Ovary (tissue), 9 donors: Measurements from ENCODE around the gene HSPA1L. TPM values are rescaled to one million over a fixed set of nuclear protein-coding genes. Genes with fewer than 3 reads are reported as not detected.

Experiments
- DNase-seq, 5 donors: peaks; one replicate each; pipeline ENCODE4 v3.0.0-alpha.2; 2019 to 2020
- H3K27ac ChIP-seq, 2 donors: fragments of 200-600 bp; one replicate each; pipeline versions ENCODE4 v1.5.1 to v1.8.0; 2019 to 2022
- H3K27me3 ChIP-seq: fragments of 200-600 bp; one replicate; pipeline ENCODE4 v1.8.0; 2022
- H3K36me3 ChIP-seq: fragments of 200-600 bp; sonication (generic); one replicate; pipeline ENCODE4 v1.5.1; 2019
- H3K4me1 ChIP-seq: one replicate; pipeline ENCODE4 v1.8.1; 2013; ENCODE audit warnings: mild to moderate bottlenecking, moderate library complexity; ENCODE audit not compliant: insufficient read depth
- H3K4me3 ChIP-seq: fragments of 200-600 bp; sonication (generic); one replicate; pipeline ENCODE4 v1.5.1; 2017
- H3K9me3 ChIP-seq, 2 donors: fragments of 200-600 bp in 1 of 2; sonication (generic) in 1 of 2; one replicate each; pipeline versions ENCODE4 v1.5.1 to v1.8.1; 2013 to 2019; ENCODE audit warnings: mild to moderate bottlenecking in 1 of 2, moderate library complexity in 1 of 2
- EP300 ChIP-seq: sonication (generic); formaldehyde crosslinking; IDR thresholded peaks from one replicate; pipeline ENCODE4 v1.6.1; 2017; ENCODE audit warnings: antibody characterized with exemption
- POLR2A ChIP-seq: fragments of 450-650 bp; IDR thresholded peaks from one replicate; pipeline ENCODE4 v1.6.1; 2017; ENCODE audit warnings: antibody characterized with exemption, mild to moderate bottlenecking, moderate library complexity
- WGBS, 3 donors: extraction: QIAGEN DNeasy Blood & Tissue Kit in 1 of 3; methylation state at CpG; one replicate each; pipeline versions ENCODE4 v1.1.5 to v1.1.7; 2013 to 2017; 5-methylcytosine and 5-hydroxymethylcytosine counted together
- intact Hi-C, 4 donors: fragments of 100-400 bp; cut with DNase I; formaldehyde crosslinking; loops; one replicate each; pipeline versions ENCODE4 v1.11.0 to v1.15.1; 2022 to 2023
- polyA plus RNA-seq, 2 donors: library from polyadenylated mRNA; stranded (reverse); fragments of 200-250 nt in 1 of 2; fragments of 350-450 nt in 1 of 2; fragmentation: Illumina TruSeq in 1 of 2; extraction: RNeasy Lipid Tissue Mini Kit (QIAGEN cat#74804) in 1 of 2; gene quantifications; one replicate each; pipeline ENCODE4 v1.2.3, GENCODE V29; 2013 to 2014
- total RNA-seq, 7 donors: library from RNA; depleted of rRNA in 2 of 7; stranded (reverse); fragments of >200 nt in 2 of 7; fragmentation: NEBNext Ultra II Directional in 3 of 7; extraction: Animal tissue kit (Norgen Biotek cat#: 25700) in 3 of 7; gene quantifications; one replicate each; pipeline versions ENCODE4 v1.1.0 to v1.2.4, GENCODE V29; 2016 to 2023
- TF ChIP-seq, protein P1 (sequence below), 3 donors: fragments of 450-650 bp in 2 of 3; fragments of 200-600 bp in 1 of 3; IDR thresholded peaks; one replicate each; pipeline versions ENCODE4 v1.5.1 to v1.8.0; 2016 to 2022; ENCODE audit warnings: antibody characterized with exemption in 3 of 3, mild to moderate bottlenecking in 1 of 3
- donor health status: DM: no; HTN: no; CAD: no; lungs with moderate emphysema.
- donor health status: DM: no; HTN: no; CAD: no.
- donor health status: Bipolar disorder and iron deficiency.
- donor health status: DM: yes; HTN: yes; CAD: no.
- donor health status: DM: no; HTN: no; CAD: no.
- donor health status: DM: yes; HTN: yes; CAD: no.

The HSPA1L gene
- total and polyA plus RNA-seq, 9 donors: 1.3 to 6.1 (median 3.9) TPM

DNA sequence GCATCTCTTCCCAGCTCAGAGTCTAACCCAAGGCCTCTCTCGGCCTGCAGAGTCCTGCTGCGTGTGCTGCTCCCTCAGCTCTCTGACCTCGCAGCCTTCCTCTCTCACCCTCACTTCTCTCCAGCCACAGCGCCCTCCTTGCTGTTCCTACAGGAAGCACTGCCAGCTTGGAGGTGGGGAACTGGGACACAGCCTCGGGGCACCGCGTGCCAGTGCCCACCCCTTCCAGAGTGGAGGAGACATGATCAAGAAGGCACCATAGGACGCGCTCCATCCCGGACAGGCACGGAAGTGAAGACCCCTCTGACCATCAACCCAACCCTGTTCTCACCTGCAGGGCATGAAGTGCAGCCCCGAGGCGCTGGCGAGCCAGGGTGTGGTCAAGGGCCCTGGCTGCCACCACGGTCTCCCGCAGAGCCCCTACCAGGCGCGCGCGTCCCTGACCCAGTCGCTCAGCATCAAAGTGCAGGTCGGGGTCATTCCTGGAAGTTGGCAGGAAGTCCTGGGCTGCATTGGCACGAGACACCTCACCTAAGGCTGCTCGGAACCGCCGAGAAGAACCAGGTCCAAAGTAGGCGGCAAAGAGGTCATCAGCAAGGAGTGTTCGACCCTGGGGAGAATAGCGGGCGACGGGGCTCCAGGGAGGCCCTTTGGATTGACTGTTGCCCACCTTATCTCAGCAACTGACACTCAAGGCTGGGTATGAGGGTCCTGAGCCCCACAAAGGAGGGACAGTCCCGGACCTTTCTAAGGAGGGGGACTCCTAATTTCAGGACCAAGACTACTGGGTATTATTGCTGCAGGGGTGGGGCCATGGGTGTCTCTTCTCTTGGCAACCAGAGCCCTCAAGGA is 39.2 kb downstream of the HSPA1L start:
- Histone ChIP-seq H3K36me3 (no peaks in the 10 kb centered on the region), H3K4me1 (peaks cover 11% of the 10 kb centered on the region), H3K27ac (peak overlapping the region in 1 of 2 donors; percentile 9), H3K27me3 (no peaks in the 10 kb centered on the region), H3K4me3 (no peak overlapping the region), H3K9me3 (no peaks in the 10 kb centered on the region)
- intact Hi-C loops: no loop called here
- 88 to 93% (median 91%) methylated on average over 32 of the region's 32 CpGs for WGBS, 3 donors
- TF ChIP-seq EP300: no peak
- no peak for TF ChIP-seq POLR2A
- TF ChIP-seq, protein P1, sequence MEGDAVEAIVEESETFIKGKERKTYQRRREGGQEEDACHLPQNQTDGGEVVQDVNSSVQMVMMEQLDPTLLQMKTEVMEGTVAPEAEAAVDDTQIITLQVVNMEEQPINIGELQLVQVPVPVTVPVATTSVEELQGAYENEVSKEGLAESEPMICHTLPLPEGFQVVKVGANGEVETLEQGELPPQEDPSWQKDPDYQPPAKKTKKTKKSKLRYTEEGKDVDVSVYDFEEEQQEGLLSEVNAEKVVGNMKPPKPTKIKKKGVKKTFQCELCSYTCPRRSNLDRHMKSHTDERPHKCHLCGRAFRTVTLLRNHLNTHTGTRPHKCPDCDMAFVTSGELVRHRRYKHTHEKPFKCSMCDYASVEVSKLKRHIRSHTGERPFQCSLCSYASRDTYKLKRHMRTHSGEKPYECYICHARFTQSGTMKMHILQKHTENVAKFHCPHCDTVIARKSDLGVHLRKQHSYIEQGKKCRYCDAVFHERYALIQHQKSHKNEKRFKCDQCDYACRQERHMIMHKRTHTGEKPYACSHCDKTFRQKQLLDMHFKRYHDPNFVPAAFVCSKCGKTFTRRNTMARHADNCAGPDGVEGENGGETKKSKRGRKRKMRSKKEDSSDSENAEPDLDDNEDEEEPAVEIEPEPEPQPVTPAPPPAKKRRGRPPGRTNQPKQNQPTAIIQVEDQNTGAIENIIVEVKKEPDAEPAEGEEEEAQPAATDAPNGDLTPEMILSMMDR (IDR thresholded peaks at IDR 0.05): no peak
- peak in 1 of 5 donors; percentile 39 for DNase-seq

DNA sequence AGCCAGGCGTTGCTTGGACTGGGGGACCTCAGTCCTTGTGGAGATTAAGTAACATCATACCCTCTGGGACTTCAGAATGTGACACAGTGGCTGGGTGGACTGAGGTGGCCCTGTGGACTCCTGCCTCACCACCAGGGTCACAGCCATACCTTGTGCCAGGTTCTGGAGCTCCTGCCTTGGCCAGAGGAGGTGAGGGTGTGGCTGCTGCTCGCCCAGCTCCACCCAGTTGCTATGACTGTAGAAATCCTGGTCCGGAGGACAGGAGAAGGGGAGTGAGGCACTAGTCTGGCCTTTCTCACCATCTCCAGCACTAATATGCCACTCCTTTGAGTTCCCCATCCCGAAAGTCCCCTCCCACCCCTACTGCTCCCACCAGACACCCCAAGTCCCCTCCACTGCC is 39.9 kb downstream of the HSPA1L start:
- intact Hi-C loops: no loop called here
- Histone ChIP-seq H3K4me1 (peaks cover 11% of the 10 kb centered on the region), H3K36me3 (no peaks in the 10 kb centered on the region), H3K4me3 (no peak overlapping the region), H3K27ac (no peak overlapping the region), H3K9me3 (no peaks in the 10 kb centered on the region), H3K27me3 (no peaks in the 10 kb centered on the region)
- WGBS, 3 donors: 81 to 86% (median 84%) methylated on average over 3 to 4 of the region's 4 CpGs
- no peak for DNase-seq
- TF ChIP-seq, protein P1 (IDR thresholded peaks at IDR 0.05): no peak
- no peak for TF ChIP-seq EP300

DNA sequence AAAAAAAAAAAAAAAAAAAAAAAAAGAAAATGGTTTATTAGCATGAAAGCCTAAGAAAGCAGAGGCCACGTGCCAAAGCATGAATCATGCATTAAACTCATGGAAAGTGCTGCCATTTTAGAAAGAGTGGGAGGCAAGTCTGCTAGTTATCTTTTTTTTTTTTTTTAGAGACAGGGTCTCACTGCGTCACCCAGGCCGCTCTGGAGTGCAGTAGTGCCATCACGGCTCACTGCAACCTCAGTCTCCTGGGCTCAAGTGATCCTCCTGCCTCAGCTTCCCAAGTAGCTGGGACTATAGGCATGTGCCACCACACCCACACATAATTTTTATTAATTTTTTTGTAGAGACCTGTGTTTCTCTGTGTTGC is 43.1 kb downstream of the HSPA1L start:
- Histone ChIP-seq H3K27ac (no peak overlapping the region), H3K4me1 (peaks cover 5% of the 10 kb centered on the region), H3K9me3 (no peaks in the 10 kb centered on the region), H3K4me3 (no peak overlapping the region), H3K36me3 (no peaks in the 10 kb centered on the region), H3K27me3 (no peaks in the 10 kb centered on the region)
- no peak for TF ChIP-seq POLR2A
- TF ChIP-seq, protein P1 (IDR thresholded peaks at IDR 0.05): no peak
- TF ChIP-seq EP300: no peak
- intact Hi-C loops: loop anchor here in 1 of 4 donors (2.0 kb wide), 1 partner anchor 49 kb away; the partner anchor contains the start of gene MPIG6B
- DNase-seq: no peak
- 48 to 68% (median 63%) methylated on average over 4 of the region's 4 CpGs for WGBS, 3 donors

DNA sequence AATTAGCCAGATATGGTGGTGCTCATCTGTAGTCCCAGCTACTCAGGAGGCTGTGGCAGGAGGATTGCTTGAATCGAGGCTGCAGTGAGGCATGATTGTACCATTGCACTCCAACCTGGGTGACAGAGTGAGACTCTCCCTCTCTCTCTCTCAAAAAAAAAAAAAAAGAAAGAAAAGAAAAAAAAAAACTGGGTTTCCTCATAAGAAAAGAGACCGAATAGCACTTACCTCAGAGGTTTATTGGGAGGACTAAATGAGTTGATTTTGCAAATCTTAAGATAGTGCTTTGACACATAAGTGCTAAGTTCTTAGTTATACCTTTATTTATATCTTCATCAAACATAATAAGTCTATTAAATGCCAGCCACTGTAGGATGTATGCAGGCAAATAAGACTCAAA is 44.2 kb downstream of the HSPA1L start:
- intact Hi-C loops: loop anchor here in 1 of 4 donors (2.0 kb wide), 1 partner anchor 48 kb away; the partner anchor contains the start of gene MPIG6B
- TF ChIP-seq, protein P1 (IDR thresholded peaks at IDR 0.05): no peak
- TF ChIP-seq EP300 (no peak), POLR2A (no peak)
- Histone ChIP-seq H3K36me3 (no peaks in the 10 kb centered on the region), H3K4me1 (peaks cover 3% of the 10 kb centered on the region), H3K4me3 (no peak overlapping the region), H3K9me3 (no peaks in the 10 kb centered on the region), H3K27ac (no peak overlapping the region), H3K27me3 (no peaks in the 10 kb centered on the region)
- no peak for DNase-seq
- WGBS, 3 donors: 80 to 86% (median 82%) methylated on average over 2 of the region's 2 CpGs
